ENCODE results near the gene STK38L. TPM values are rescaled to one million over a fixed set of nuclear protein-coding genes. Genes with fewer than 3 reads are reported as not detected.

STK38L gene
- total RNA-seq, 1 donor from 2014 or later, result 22.2 TPM

- H3K4me1 ChIP-seq, result no peaks in the 10 kb centered on the region
- ATAC-seq (no peak), DNase-seq (no peak)
- no peaks in the 10 kb centered on the region for H3K27me3 ChIP-seq (ENCODE audit: low read depth)
- TF ChIP-seq CTCF (IDR thresholded peaks at IDR 0.05), result no peak
- no peaks in the 10 kb centered on the region for H3K9me3 ChIP-seq
- no peak overlapping the region for H3K4me3 ChIP-seq
- intact Hi-C loops (cut with DNase I), result no loop called here
- H3K27ac ChIP-seq, result no peak overlapping the region
- H3K36me3 ChIP-seq, result peaks cover 77% of the 10 kb centered on the region
Observed at GRCh38 chr12:27319409-27319808, 75.3 kb downstream of the STK38L start.

- H3K36me3 ChIP-seq, result peaks cover 73% of the 10 kb centered on the region
- no peak overlapping the region for H3K4me3 ChIP-seq
- no peaks in the 10 kb centered on the region for H3K4me1 ChIP-seq
- intact Hi-C loops (cut with DNase I), result no loop called here
- ATAC-seq (no peak), DNase-seq (no peak)
- no peaks in the 10 kb centered on the region for H3K9me3 ChIP-seq
- TF ChIP-seq CTCF (IDR thresholded peaks at IDR 0.05), result no peak
- no peak overlapping the region for H3K27ac ChIP-seq
- no peaks in the 10 kb centered on the region for H3K27me3 ChIP-seq (ENCODE audit: low read depth)
Observed at GRCh38 chr12:27319848-27320247, 75.8 kb downstream of the STK38L start.

- no peaks in the 10 kb centered on the region for H3K27me3 ChIP-seq (ENCODE audit: low read depth)
- intact Hi-C loops (cut with DNase I), result no loop called here
- TF ChIP-seq CTCF (IDR thresholded peaks at IDR 0.05), result no peak
- DNase-seq (no peak), ATAC-seq (no peak)
- H3K9me3 ChIP-seq, result no peaks in the 10 kb centered on the region
- H3K27ac ChIP-seq, result no peak overlapping the region
- H3K4me1 ChIP-seq, result no peaks in the 10 kb centered on the region
- no peak overlapping the region for H3K4me3 ChIP-seq
- peaks cover 37% of the 10 kb centered on the region for H3K36me3 ChIP-seq
Observed at GRCh38 chr12:27324530-27324929, 80.4 kb downstream of the STK38L start.

GRCh38 chr12:27330846-27331245, 86.8 kb downstream of the STK38L start:
- DNase-seq, result no peak
- no peak for TF ChIP-seq CTCF (IDR thresholded peaks at IDR 0.05)
- Histone ChIP-seq H3K27me3 (ENCODE audit: low read depth) (no peaks in the 10 kb centered on the region), H3K4me1 (peaks cover 23% of the 10 kb centered on the region), H3K27ac (no peak overlapping the region), H3K36me3 (peaks cover 3% of the 10 kb centered on the region), H3K4me3 (no peak overlapping the region), H3K9me3 (no peaks in the 10 kb centered on the region)
- no peak for ATAC-seq
- intact Hi-C loops (cut with DNase I), result no loop called here

GRCh38 chr12:27331291-27331926, 87.3 kb downstream of the STK38L start:
- intact Hi-C loops (cut with DNase I), result no loop called here
- ATAC-seq (peak; percentile 53 to 55), DNase-seq (no peak)
- TF ChIP-seq CTCF (IDR thresholded peaks at IDR 0.05), result no peak
- Histone ChIP-seq H3K4me1 (peaks cover 23% of the 10 kb centered on the region), H3K4me3 (no peak overlapping the region), H3K9me3 (no peaks in the 10 kb centered on the region), H3K36me3 (peaks cover 3% of the 10 kb centered on the region), H3K27ac (no peak overlapping the region), H3K27me3 (ENCODE audit: low read depth) (no peaks in the 10 kb centered on the region)
